HT1080 (cell line): ENCODE data around the gene LHX2. TPM values are rescaled to one million over a fixed set of nuclear protein-coding genes. Genes with fewer than 3 reads are reported as not detected.
"Not testable (repeated sequence)": the region's sequence is repeated elsewhere in the genome, so short reads cannot be mapped to it uniquely, and the experiment has no call there.

ENCODE experiments used
- DNase-seq: peaks from one replicate; pipeline ENCODE4 v3.0.0-alpha.2; 2015; ENCODE audit warnings: low read depth
- polyA plus RNA-seq, 2 experiments: library from polyadenylated mRNA; depleted of rRNA; stranded (reverse); fragments of >200 nt; gene quantifications; 2 replicates each; pipeline ENCODE4 v1.2.3, GENCODE V29; 2015
- total RNA-seq: library from RNA; depleted of rRNA; stranded (reverse); fragments of >200 nt; shearing (Covaris generic); gene quantifications from 2 replicates; pipeline ENCODE4 v1.2.3, GENCODE V29; 2014; rRNA removed

The LHX2 gene
- not detected in 2 replicates for total RNA-seq
- polyA plus RNA-seq (2015; cell fraction: cytosol; rRNA removed): not detected in 2 replicates
- not detected in 2 replicates for polyA plus RNA-seq (2015; cell fraction: nucleus; rRNA removed)

- DNase-seq: peak; percentile 32
These were observed at the start of gene LHX2 for GRCh38 chr9:124011460-124012301. Gene LHX2 (plus strand): TSS chr9:124011768. CDS start chr9:124012349, 581 bp downstream.

- DNase-seq: no peak
These were observed 46.8 kb upstream of the LHX2 start for GRCh38 chr9:123964761-123965160.

- no peak for DNase-seq
These were observed 45.5 kb upstream of the LHX2 start for GRCh38 chr9:123965801-123966686.

- DNase-seq: no peak
These were observed 44.2 kb upstream of the LHX2 start for GRCh38 chr9:123967323-123967722.

GRCh38 chr9:123972618-123973017 lies 39.0 kb upstream of the LHX2 start:
- DNase-seq: no peak

GRCh38 chr9:123973590-123974223 lies 37.9 kb upstream of the LHX2 start:
- no peak for DNase-seq

GRCh38 chr9:123974471-123974870 lies 37.1 kb upstream of the LHX2 start:
- no peak for DNase-seq

GRCh38 chr9:123975871-123976270 lies 35.7 kb upstream of the LHX2 start:
- DNase-seq: no peak

- DNase-seq: not testable (repeated sequence)
These were observed 35.0 kb upstream of the LHX2 start for GRCh38 chr9:123976579-123976978.

- DNase-seq: no peak
These were observed 32.6 kb upstream of the LHX2 start for GRCh38 chr9:123978981-123979380.

GRCh38 chr9:123982535-123982934 lies 29.0 kb upstream of the LHX2 start:
- DNase-seq: no peak

GRCh38 chr9:123983047-123983446 lies 28.5 kb upstream of the LHX2 start:
- DNase-seq: no peak

GRCh38 chr9:123984802-123985201 lies 26.8 kb upstream of the LHX2 start:
- DNase-seq: no peak

- DNase-seq: no peak
These were observed 25.7 kb upstream of the LHX2 start for GRCh38 chr9:123985869-123986268.

- no peak for DNase-seq
These were observed 21.1 kb upstream of the LHX2 start for GRCh38 chr9:123990427-123990826.

- not testable (repeated sequence) for DNase-seq
These were observed 18.9 kb upstream of the LHX2 start for GRCh38 chr9:123992679-123993078.

GRCh38 chr9:123996731-123997421 lies 14.7 kb upstream of the LHX2 start:
- no peak for DNase-seq

- DNase-seq: no peak
These were observed 13.8 kb upstream of the LHX2 start for GRCh38 chr9:123997665-123998277.

GRCh38 chr9:123998278-123998925 lies 13.2 kb upstream of the LHX2 start:
- DNase-seq: no peak
